ENCODE measurements around the gene EVA1B. TPM values are rescaled to one million over a fixed set of nuclear protein-coding genes. Genes with fewer than 3 reads are reported as not detected.

EVA1B gene
- total RNA-seq, 1 donor = 191 TPM

GRCh38 chr1:36320767-36321118 lies 2.7 kb downstream of the EVA1B start:
- no peak for TF ChIP-seq CTCF (IDR thresholded peaks at IDR 0.05; ENCODE audit: insufficient read depth, low read depth, low read length)
- peak overlapping the region; percentile 51 for H3K4me3 ChIP-seq (ENCODE audit: low read depth, low read length)
- no peak for DNase-seq (ENCODE audit: low read depth)

- no peak for DNase-seq (ENCODE audit: low read depth)
- no peak for TF ChIP-seq CTCF (IDR thresholded peaks at IDR 0.05; ENCODE audit: insufficient read depth, low read depth, low read length)
- H3K4me3 ChIP-seq (ENCODE audit: low read depth, low read length) = peak overlapping the region; percentile 51
Observed at GRCh38 chr1:36320291-36320761, 3.1 kb downstream of the EVA1B start.

GRCh38 chr1:36309397-36309796 lies 14.0 kb downstream of the EVA1B start:
- no peak for DNase-seq (ENCODE audit: low read depth)
- H3K4me3 ChIP-seq (ENCODE audit: low read depth, low read length) = no peak overlapping the region
- TF ChIP-seq CTCF (IDR thresholded peaks at IDR 0.05; ENCODE audit: insufficient read depth, low read depth, low read length) = no peak

GRCh38 chr1:36307601-36308330 lies 15.7 kb downstream of the EVA1B start:
- DNase-seq (ENCODE audit: low read depth) = no peak
- TF ChIP-seq CTCF (IDR thresholded peaks at IDR 0.05; ENCODE audit: insufficient read depth, low read depth, low read length) = no peak
- peak overlapping the region; percentile 63 for H3K4me3 ChIP-seq (ENCODE audit: low read depth, low read length)

GRCh38 chr1:36306902-36307456 lies 16.5 kb downstream of the EVA1B start:
- peak overlapping the region; percentile 63 for H3K4me3 ChIP-seq (ENCODE audit: low read depth, low read length)
- no peak for TF ChIP-seq CTCF (IDR thresholded peaks at IDR 0.05; ENCODE audit: insufficient read depth, low read depth, low read length)
- peak; percentile 93 for DNase-seq (ENCODE audit: low read depth)

- DNase-seq (ENCODE audit: low read depth) = no peak
- peak within 1 kb of the TSS; percentile 63 for H3K4me3 ChIP-seq (ENCODE audit: low read depth, low read length)
- TF ChIP-seq CTCF (IDR thresholded peaks at IDR 0.05; ENCODE audit: insufficient read depth, low read depth, low read length) = no peak
Observed at GRCh38 chr1:36306210-36306901, 17.1 kb downstream of the EVA1B start, which contains the start of gene SH3D21. Gene SH3D21, plus strand, starts transcription at chr1:36306368. Its CDS starts 53 bp downstream, at chr1:36306421.
